K562 (cell line): ENCODE data around the gene TXNDC8. TPM values are rescaled to one million over a fixed set of nuclear protein-coding genes. Genes with fewer than 3 reads are reported as not detected.
A peak's percentile ranks its signal among the peaks of the same experiment; 100 is the strongest.

Source experiments
- ARID2 ChIP-seq: fragments of 450-650 bp; IDR thresholded peaks from 2 replicates; pipeline ENCODE4 v1.6.1; 2017; ENCODE audit warnings: antibody characterized with exemption, mild to moderate bottlenecking
- ARNT ChIP-seq, 2 experiments: fragments of 450-650 bp; IDR thresholded peaks; 2 replicates each; pipeline ENCODE4 v1.6.1; 2016; ENCODE audit warnings: mild to moderate bottlenecking in 1 of 2
- C11orf30 ChIP-seq: fragments of 450-650 bp; IDR thresholded peaks from 2 replicates; pipeline ENCODE4 v1.6.1; 2016; ENCODE audit warnings: low read depth, mild to moderate bottlenecking
- CCAR2 ChIP-seq: fragments of 200-400 bp; formaldehyde crosslinking; IDR thresholded peaks from 2 replicates; pipeline ENCODE4 v1.6.1; 2017; ENCODE audit warnings: mild to moderate bottlenecking, low read depth, low read length
- ETS2 ChIP-seq: IDR thresholded peaks from 2 replicates; pipeline ENCODE4 v1.6.1; 2016; ENCODE audit warnings: borderline replicate concordance, missing genetic modification characterization, mild to moderate bottlenecking, moderate library complexity, missing compliant biosample characterization; ENCODE audit not compliant: poor library complexity, severe bottlenecking
- FOXK1 ChIP-seq: sonication (generic); formaldehyde crosslinking; IDR thresholded peaks from 2 replicates; pipeline ENCODE4 v1.8.0; 2022; ENCODE audit warnings: missing genetic modification reagents, mild to moderate bottlenecking, borderline replicate concordance
- GTF2A2 ChIP-seq: IDR thresholded peaks from 2 replicates; pipeline ENCODE4 v1.6.1; 2016; ENCODE audit warnings: mild to moderate bottlenecking, missing genetic modification characterization, missing compliant biosample characterization
- HDAC2 ChIP-seq: fragments of 450-650 bp; IDR thresholded peaks from 2 replicates; pipeline ENCODE4 v1.6.1; 2016; ENCODE audit warnings: mild to moderate bottlenecking
- ILK ChIP-seq: fragments of 450-650 bp; IDR thresholded peaks from 2 replicates; pipeline ENCODE4 v1.6.1; 2016; ENCODE audit warnings: missing genetic modification characterization, low read depth, mild to moderate bottlenecking, missing compliant biosample characterization, moderate library complexity, borderline replicate concordance
- KAT8 ChIP-seq: fragments of 450-650 bp; IDR thresholded peaks from 2 replicates; pipeline ENCODE4 v1.6.1; 2016; ENCODE audit warnings: low read depth, mild to moderate bottlenecking
- NBN ChIP-seq: fragments of 450-650 bp; IDR thresholded peaks from 2 replicates; pipeline ENCODE4 v1.6.1; 2016; ENCODE audit warnings: low read depth, mild to moderate bottlenecking
- NFIX ChIP-seq: fragments of 250-450 bp; sonication (Bioruptor Pico); IDR thresholded peaks from 2 replicates; pipeline ENCODE4 v1.4.0; 2020; ENCODE audit warnings: low read depth, mild to moderate bottlenecking, moderate library complexity
- NFYB ChIP-seq: IDR thresholded peaks from 2 replicates; pipeline ENCODE4 v1.6.1; 2011; ENCODE audit warnings: mild to moderate bottlenecking, moderate library complexity; ENCODE audit not compliant: insufficient read length; ENCODE audit errors: extremely low read depth
- NR1H2 ChIP-seq: sonication (generic); formaldehyde crosslinking; IDR thresholded peaks from 2 replicates; pipeline ENCODE4 v1.4.0; 2020; ENCODE audit warnings: mild to moderate bottlenecking, missing genetic modification reagents
- PHB2 ChIP-seq: fragments of 450-650 bp; IDR thresholded peaks from 2 replicates; pipeline ENCODE4 v1.6.1; 2017; ENCODE audit warnings: low read depth
- PML ChIP-seq: IDR thresholded peaks from 2 replicates; pipeline ENCODE4 v1.6.1; 2012; ENCODE audit warnings: low read length, inconsistent platforms
- SRF ChIP-seq, 2 experiments: fragments of 250-450, 450-650 bp in 1 of 2; sonication (Bioruptor Pico) in 1 of 2; sonication (generic) in 1 of 2; formaldehyde crosslinking; IDR thresholded peaks; 2 replicates each; pipeline versions ENCODE4 v1.5.0 to v1.5.1; 2020 to 2022; ENCODE audit warnings: mild to moderate bottlenecking in 1 of 2, missing genetic modification reagents in 1 of 2
- WHSC1 ChIP-seq: IDR thresholded peaks from one replicate; pipeline ENCODE4 v1.6.1; 2012; ENCODE audit warnings: low read length, control low read depth, inconsistent platforms
- YY1 ChIP-seq, 3 experiments: IDR thresholded peaks; 2 replicates each; pipeline ENCODE4 v1.6.1; 2011; ENCODE audit warnings: low read length in 2 of 3, mild to moderate bottlenecking in 2 of 3, moderate library complexity in 2 of 3, borderline replicate concordance in 1 of 3, control low read depth in 1 of 3, low read depth in 1 of 3; ENCODE audit not compliant: insufficient read depth in 3 of 3, insufficient replicate concordance in 2 of 3, control insufficient read depth in 1 of 3, insufficient read length in 1 of 3; ENCODE audit errors: extremely low read depth in 1 of 3
- ZC3H4 ChIP-seq: sonication (generic); formaldehyde crosslinking; IDR thresholded peaks from 2 replicates; pipeline ENCODE4 v1.9.0; 2021; ENCODE audit warnings: missing genetic modification reagents, borderline replicate concordance
- ZNF232 ChIP-seq: sonication (generic); formaldehyde crosslinking; IDR thresholded peaks from 2 replicates; pipeline ENCODE4 v1.8.0; 2022; ENCODE audit warnings: mild to moderate bottlenecking, missing genetic modification reagents
- ZNF384 ChIP-seq: IDR thresholded peaks from 2 replicates; pipeline ENCODE4 v1.6.1; 2012; ENCODE audit warnings: low read depth, low read length, improper control_type of control experiment
- ZNF717 ChIP-seq: fragments of 250-450 bp; sonication (Bioruptor Pico); IDR thresholded peaks from 2 replicates; pipeline ENCODE4 v1.5.0; 2021
- polyA plus RNA-seq, 8 experiments: library from polyadenylated mRNA; depleted of rRNA in 4 of 8; stranded (reverse) in 5 of 8; unstranded in 3 of 8; fragments of >200 nt; fragmentation: Nextera tagmentation in 2 of 8; fragmentation: Illumina TruSeq in 1 of 8; extraction: Ambion mirVana in 2 of 8; extraction: Trizol in 1 of 8; gene quantifications; 2 replicates each; pipeline versions ENCODE4 v1.2.1 to v1.2.3, GENCODE V29; 2011 to 2014; ENCODE audit warnings: inconsistent platforms in 1 of 8, missing spikeins in 1 of 8
- total RNA-seq, 7 experiments: library from RNA; depleted of rRNA in 6 of 7; stranded (reverse); fragments of >200 nt in 6 of 7; fragmentation: Illumina TruSeq in 2 of 7; extraction: Trizol in 2 of 7; gene quantifications; 2 replicates each; pipeline versions ENCODE4 v1.2.1 to v1.2.3, GENCODE V29; 2011 to 2021; ENCODE audit warnings: low replicate concordance in 1 of 7
- TF ChIP-seq, protein P1 (sequence below): fragments of 450-650 bp; formaldehyde crosslinking; IDR thresholded peaks from 2 replicates; pipeline ENCODE4 v1.4.0; 2020; ENCODE audit warnings: mild to moderate bottlenecking, mixed read lengths
- TF ChIP-seq, protein P2 (sequence below): fragments of 250-450 bp; sonication (Bioruptor Pico); IDR thresholded peaks from 2 replicates; pipeline ENCODE4 v1.8.0; 2022; ENCODE audit warnings: moderate library complexity, mild to moderate bottlenecking, inconsistent platforms
- TF ChIP-seq, protein P3 (sequence below): fragments of 250-450 bp; sonication (Bioruptor Pico); IDR thresholded peaks from 2 replicates; pipeline ENCODE4 v1.8.0; 2021; ENCODE audit warnings: borderline replicate concordance, mild to moderate bottlenecking, moderate library complexity; ENCODE audit not compliant: poor library complexity, severe bottlenecking

Gene TXNDC8
- total and polyA plus RNA-seq, 9 of the 15 experiments (the other 6 are each of a cell fraction or from before 2014, with no cell fraction given): not detected

DNA sequence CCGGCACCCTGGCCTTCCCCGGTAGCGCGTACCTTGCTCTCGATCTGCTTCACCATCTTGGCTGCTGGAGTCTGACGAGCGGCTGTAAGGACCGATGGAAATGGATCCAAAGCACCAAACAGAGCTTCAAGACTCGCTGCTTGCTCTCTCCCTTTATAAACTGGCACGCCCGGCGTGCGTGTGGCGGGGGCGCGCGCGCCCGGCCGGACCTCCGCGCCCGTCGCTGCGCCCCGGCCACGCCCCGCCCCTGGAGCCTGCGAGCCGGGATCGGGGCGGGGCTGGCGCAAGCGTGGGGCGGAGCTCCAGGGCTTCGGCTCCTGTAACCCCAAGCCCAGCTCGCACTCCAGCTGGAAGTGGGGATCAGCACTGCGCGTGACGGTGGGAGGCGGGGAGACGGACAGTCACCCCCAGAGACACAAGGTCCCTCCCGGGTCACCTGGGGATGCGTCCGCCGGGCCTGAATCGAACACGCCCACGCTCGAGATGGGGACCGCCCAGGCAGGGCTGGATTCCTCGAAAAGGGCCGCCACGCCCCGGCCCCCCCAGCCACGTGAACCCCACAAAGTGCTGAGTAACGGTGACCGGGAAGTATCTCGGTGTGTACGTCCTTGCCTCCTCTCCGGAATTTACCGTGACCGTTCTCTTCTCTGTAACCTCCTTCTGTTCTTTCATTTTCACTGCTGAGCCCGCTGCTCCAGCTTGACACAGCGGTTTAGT, 81.1 kb downstream of the TXNDC8 start, which contains the start of gene TXN (continued):
- TF ChIP-seq ETS2 (tag) (no peak), ZC3H4 (CRISPR knock-in tag) (no peak), FOXK1 (no peak), CCAR2 (no peak), WHSC1 (no peak), C11orf30 (peak; percentile 98), SRF (CRISPR knock-in tag; IDR thresholded peaks at IDR 0.05) (peak in 1 of 2 experiments; percentile 75; a peak in 2 of 4 replicates), ILK (tag) (no peak), HDAC2 (no peak), ARID2 (no peak), YY1 (IDR thresholded peaks at IDR 0.05; ENCODE audit: borderline replicate concordance in 1 of 3, control insufficient read depth in 1 of 3, extremely low read depth in 1 of 3, insufficient read depth in 3 of 3, insufficient read length in 1 of 3, insufficient replicate concordance in 2 of 3, low read depth in 1 of 3, low read length in 2 of 3) (peak in 2 of 3 experiments; percentile 41 to 47), ZNF384 (no peak), ZNF717 (CRISPR knock-in tag) (no peak), ZNF232 (no peak), NFIX (CRISPR knock-in tag) (no peak), PHB2 (no peak), NR1H2 (CRISPR knock-in tag) (no peak), KAT8 (no peak), NBN (peak; percentile 78; the same call in 1 of the 2 replicates), PML (0 out of 2 replicates have a peak, but pooled peaks have one; percentile 49), ARNT (IDR thresholded peaks at IDR 0.05) (0 out of 4 replicates have a peak, but pooled peaks of 1 of the 2 experiments have one; percentile 74), NFYB (no peak), GTF2A2 (tag) (no peak)
- TF ChIP-seq, protein P1, sequence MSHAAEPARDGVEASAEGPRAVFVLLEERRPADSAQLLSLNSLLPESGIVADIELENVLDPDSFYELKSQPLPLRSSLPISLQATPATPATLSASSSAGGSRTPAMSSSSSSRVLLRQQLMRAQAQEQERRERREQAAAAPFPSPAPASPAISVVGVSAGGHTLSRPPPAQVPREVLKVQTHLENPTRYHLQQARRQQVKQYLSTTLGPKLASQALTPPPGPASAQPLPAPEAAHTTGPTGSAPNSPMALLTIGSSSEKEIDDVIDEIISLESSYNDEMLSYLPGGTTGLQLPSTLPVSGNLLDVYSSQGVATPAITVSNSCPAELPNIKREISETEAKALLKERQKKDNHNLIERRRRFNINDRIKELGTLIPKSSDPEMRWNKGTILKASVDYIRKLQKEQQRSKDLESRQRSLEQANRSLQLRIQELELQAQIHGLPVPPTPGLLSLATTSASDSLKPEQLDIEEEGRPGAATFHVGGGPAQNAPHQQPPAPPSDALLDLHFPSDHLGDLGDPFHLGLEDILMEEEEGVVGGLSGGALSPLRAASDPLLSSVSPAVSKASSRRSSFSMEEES (CRISPR knock-in tag): no peak
- TF ChIP-seq, protein P2, sequence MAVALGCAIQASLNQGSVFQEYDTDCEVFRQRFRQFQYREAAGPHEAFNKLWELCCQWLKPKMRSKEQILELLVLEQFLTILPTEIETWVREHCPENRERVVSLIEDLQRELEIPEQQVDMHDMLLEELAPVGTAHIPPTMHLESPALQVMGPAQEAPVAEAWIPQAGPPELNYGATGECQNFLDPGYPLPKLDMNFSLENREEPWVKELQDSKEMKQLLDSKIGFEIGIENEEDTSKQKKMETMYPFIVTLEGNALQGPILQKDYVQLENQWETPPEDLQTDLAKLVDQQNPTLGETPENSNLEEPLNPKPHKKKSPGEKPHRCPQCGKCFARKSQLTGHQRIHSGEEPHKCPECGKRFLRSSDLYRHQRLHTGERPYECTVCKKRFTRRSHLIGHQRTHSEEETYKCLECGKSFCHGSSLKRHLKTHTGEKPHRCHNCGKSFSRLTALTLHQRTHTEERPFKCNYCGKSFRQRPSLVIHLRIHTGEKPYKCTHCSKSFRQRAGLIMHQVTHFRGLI (CRISPR knock-in tag): no peak
- TF ChIP-seq, protein P3, sequence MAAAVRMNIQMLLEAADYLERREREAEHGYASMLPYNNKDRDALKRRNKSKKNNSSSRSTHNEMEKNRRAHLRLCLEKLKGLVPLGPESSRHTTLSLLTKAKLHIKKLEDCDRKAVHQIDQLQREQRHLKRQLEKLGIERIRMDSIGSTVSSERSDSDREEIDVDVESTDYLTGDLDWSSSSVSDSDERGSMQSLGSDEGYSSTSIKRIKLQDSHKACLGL (CRISPR knock-in tag): no peak
